MM.1S (cell line): ENCODE measurements around the gene CDKN2B-AS1.

ENCODE experiments used
- DNase-seq: peaks from one replicate; pipeline ENCODE4 v3.0.0-alpha.2; 2015
- H2AFZ ChIP-seq: fragments of 300-600 bp; sonication (generic); 2 replicates; pipeline ENCODE4 v1.6.0; 2016; ENCODE audit warnings: antibody characterized with exemption, low read length
- H3F3A ChIP-seq: fragments of 300-600 bp; sonication (generic); 2 replicates; pipeline ENCODE4 v1.6.1; 2016; ENCODE audit warnings: mild to moderate bottlenecking, antibody characterized with exemption, low read length, moderate library complexity, mixed read lengths; ENCODE audit not compliant: insufficient read depth
- H3K27ac ChIP-seq: fragments of 300-600 bp; sonication (generic); 2 replicates; pipeline ENCODE4 v1.5.1; 2016; ENCODE audit warnings: mild to moderate bottlenecking, low read length
- H3K27me3 ChIP-seq: fragments of 300-600 bp; sonication (generic); replicated peaks from 2 replicates; pipeline ENCODE4 v1.6.0; 2016; ENCODE audit warnings: low read length; ENCODE audit not compliant: insufficient read depth
- H3K36me3 ChIP-seq: fragments of 300-600 bp; sonication (generic); replicated peaks from 2 replicates; pipeline ENCODE4 v1.6.1; 2016; ENCODE audit warnings: mild to moderate bottlenecking, low read length, mixed read lengths; ENCODE audit not compliant: insufficient read depth
- H3K4me1 ChIP-seq: fragments of 300-600 bp; sonication (generic); 2 replicates; pipeline ENCODE4 v1.6.1; 2016; ENCODE audit warnings: low read length, mixed read lengths
- H3K4me2 ChIP-seq: fragments of 300-600 bp; sonication (generic); 2 replicates; pipeline ENCODE4 v1.6.0; 2016; ENCODE audit warnings: low read depth, low read length
- H3K4me3 ChIP-seq: fragments of 300-600 bp; sonication (generic); 2 replicates; pipeline ENCODE4 v1.5.1; 2016; ENCODE audit warnings: low read length, mixed read lengths
- H3K79me2 ChIP-seq: fragments of 300-600 bp; sonication (generic); 2 replicates; pipeline ENCODE4 v1.6.1; 2016; ENCODE audit warnings: mixed run types, low read length, mixed read lengths
- H3K9ac ChIP-seq: fragments of 300-600 bp; sonication (generic); 2 replicates; pipeline ENCODE4 v1.6.1; 2016; ENCODE audit warnings: low read length, mixed read lengths
- H3K9me2 ChIP-seq: fragments of 300-600 bp; sonication (generic); replicated peaks from 2 replicates; pipeline ENCODE4 v1.6.1; 2016; ENCODE audit warnings: mild to moderate bottlenecking, low read length, mixed read lengths; ENCODE audit not compliant: insufficient read depth
- H3K9me3 ChIP-seq: fragments of 300-600 bp; sonication (generic); replicated peaks from 2 replicates; pipeline ENCODE4 v1.6.1; 2016; ENCODE audit warnings: mild to moderate bottlenecking, low read length, mixed read lengths; ENCODE audit not compliant: insufficient read depth
- H4K20me1 ChIP-seq: fragments of 300-600 bp; sonication (generic); 2 replicates; pipeline ENCODE4 v1.6.1; 2016; ENCODE audit warnings: mild to moderate bottlenecking, low read length, moderate library complexity, mixed read lengths; ENCODE audit not compliant: insufficient read depth
- EZH2 ChIP-seq: fragments of 300-600 bp; sonication (generic); optimal IDR thresholded peaks from 2 replicates; pipeline ENCODE3; 2017; ENCODE audit warnings: low read depth, mild to moderate bottlenecking, antibody characterized with exemption, low read length, mixed read lengths
- EZH2phosphoT487 ChIP-seq: fragments of 300-600 bp; sonication (generic); IDR thresholded peaks from 2 replicates; pipeline ENCODE4 v1.6.1; 2018; ENCODE audit warnings: antibody characterized with exemption, low read length
- TF ChIP-seq, protein P1 (sequence below): fragments of 300-600 bp; sonication (generic); IDR thresholded peaks from 2 replicates; pipeline ENCODE4 v1.5.1; 2016; ENCODE audit warnings: antibody characterized with exemption, low read length, mixed read lengths

Gene CDKN2B-AS1

DNA sequence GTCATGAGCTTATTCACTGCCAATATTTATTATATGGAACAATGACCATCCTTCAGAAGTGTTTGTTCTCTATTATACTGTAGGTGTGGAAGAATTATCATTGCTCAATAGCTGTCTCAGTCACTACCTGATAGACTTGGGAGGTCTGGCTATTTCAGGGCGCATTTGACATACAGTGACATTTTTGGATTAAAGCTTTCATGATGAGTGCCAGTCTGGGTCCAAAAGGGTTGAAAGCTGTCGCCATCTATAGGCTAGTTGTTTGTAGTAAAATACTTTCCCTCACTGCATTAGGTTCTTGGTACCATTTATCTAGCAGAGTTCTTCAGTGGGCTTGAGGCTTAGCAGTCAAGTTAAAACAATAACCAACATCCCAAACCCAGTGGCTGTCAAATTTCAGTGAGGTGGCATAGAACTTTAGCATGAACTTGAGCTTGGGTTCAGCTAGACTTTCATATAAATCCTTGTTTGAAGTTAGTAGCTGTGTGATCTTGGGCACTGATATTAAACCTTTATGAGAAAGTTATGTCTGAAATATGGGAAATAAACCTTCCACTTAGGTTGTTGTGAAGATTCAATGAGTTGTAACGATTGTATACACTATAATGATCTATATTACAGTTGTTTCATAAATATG, 125.0 kb downstream of the CDKN2B-AS1 start:
- H3K9me2 ChIP-seq = no peaks in the 10 kb centered on the region
- H3K79me2 ChIP-seq = no peaks in the 10 kb centered on the region
- H3K36me3 ChIP-seq = no peaks in the 10 kb centered on the region
- no peak overlapping the region for H3K9ac ChIP-seq
- TF ChIP-seq EZH2 = no peak
- TF ChIP-seq, protein P1, sequence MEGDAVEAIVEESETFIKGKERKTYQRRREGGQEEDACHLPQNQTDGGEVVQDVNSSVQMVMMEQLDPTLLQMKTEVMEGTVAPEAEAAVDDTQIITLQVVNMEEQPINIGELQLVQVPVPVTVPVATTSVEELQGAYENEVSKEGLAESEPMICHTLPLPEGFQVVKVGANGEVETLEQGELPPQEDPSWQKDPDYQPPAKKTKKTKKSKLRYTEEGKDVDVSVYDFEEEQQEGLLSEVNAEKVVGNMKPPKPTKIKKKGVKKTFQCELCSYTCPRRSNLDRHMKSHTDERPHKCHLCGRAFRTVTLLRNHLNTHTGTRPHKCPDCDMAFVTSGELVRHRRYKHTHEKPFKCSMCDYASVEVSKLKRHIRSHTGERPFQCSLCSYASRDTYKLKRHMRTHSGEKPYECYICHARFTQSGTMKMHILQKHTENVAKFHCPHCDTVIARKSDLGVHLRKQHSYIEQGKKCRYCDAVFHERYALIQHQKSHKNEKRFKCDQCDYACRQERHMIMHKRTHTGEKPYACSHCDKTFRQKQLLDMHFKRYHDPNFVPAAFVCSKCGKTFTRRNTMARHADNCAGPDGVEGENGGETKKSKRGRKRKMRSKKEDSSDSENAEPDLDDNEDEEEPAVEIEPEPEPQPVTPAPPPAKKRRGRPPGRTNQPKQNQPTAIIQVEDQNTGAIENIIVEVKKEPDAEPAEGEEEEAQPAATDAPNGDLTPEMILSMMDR = peak; percentile 49
- H3K4me2 ChIP-seq = no peak overlapping the region
- H4K20me1 ChIP-seq = no peaks in the 10 kb centered on the region
- peak; percentile 43 for DNase-seq
- H3F3A ChIP-seq = no peaks in the 10 kb centered on the region
- no peaks in the 10 kb centered on the region for H3K27me3 ChIP-seq
- no peak overlapping the region for H2AFZ ChIP-seq
- no peak overlapping the region for H3K4me3 ChIP-seq
- H3K4me1 ChIP-seq = no peaks in the 10 kb centered on the region
- H3K9me3 ChIP-seq = no peaks in the 10 kb centered on the region
- no peak overlapping the region for H3K27ac ChIP-seq

DNA sequence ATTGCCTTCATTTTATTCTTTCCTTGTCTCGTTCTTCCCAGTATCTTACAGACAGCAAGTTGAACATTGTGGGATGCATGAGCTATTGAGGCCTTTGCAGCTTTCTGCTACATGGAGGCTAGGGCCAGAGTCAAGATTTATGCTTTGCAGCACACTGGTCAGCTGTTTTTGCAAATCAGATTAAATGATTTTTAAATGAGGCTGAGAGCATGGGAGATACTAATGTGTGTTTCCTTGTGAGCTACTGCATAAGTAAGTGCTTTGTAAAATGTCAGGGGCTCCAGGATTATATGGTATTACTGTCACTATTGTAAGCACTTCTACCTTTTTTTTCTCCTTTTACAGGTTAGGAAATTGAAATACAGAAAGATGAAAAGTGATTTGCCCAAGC, 125.6 kb downstream of the CDKN2B-AS1 start:
- no peak overlapping the region for H3K4me3 ChIP-seq
- H3K79me2 ChIP-seq = no peaks in the 10 kb centered on the region
- no peaks in the 10 kb centered on the region for H3F3A ChIP-seq
- no peak for DNase-seq
- H3K27me3 ChIP-seq = no peaks in the 10 kb centered on the region
- H3K4me1 ChIP-seq = no peaks in the 10 kb centered on the region
- no peak overlapping the region for H3K4me2 ChIP-seq
- TF ChIP-seq EZH2phosphoT487 (no peak), EZH2 (no peak)
- TF ChIP-seq, protein P1 = no peak
- H3K9me2 ChIP-seq = no peaks in the 10 kb centered on the region
- no peak overlapping the region for H2AFZ ChIP-seq
- no peaks in the 10 kb centered on the region for H4K20me1 ChIP-seq
- no peak overlapping the region for H3K27ac ChIP-seq
- no peaks in the 10 kb centered on the region for H3K36me3 ChIP-seq
- H3K9me3 ChIP-seq = no peaks in the 10 kb centered on the region
- no peak overlapping the region for H3K9ac ChIP-seq

DNA sequence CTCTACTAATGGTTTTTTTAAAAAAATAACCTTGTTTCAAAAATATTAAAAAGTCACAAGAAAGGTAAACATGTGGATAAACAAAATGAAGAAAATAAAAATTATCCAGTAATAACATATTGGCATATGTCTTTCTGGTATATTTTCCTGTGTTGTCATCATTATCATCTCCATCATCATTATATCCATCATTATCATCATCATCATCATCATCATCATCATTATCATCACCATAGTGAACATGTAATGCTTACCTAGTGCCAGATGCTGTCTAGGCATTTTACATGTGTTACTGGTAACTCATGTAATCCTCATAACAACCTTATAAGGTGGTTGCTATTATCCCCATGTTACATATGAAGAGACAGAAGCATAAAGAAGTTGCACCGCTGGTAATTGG, 126.0 kb downstream of the CDKN2B-AS1 start:
- no peaks in the 10 kb centered on the region for H3K36me3 ChIP-seq
- no peaks in the 10 kb centered on the region for H3K4me1 ChIP-seq
- no peak overlapping the region for H3K9ac ChIP-seq
- no peak for DNase-seq
- no peak overlapping the region for H2AFZ ChIP-seq
- no peaks in the 10 kb centered on the region for H4K20me1 ChIP-seq
- no peak overlapping the region for H3K27ac ChIP-seq
- H3K79me2 ChIP-seq = no peaks in the 10 kb centered on the region
- no peaks in the 10 kb centered on the region for H3K9me3 ChIP-seq
- H3K9me2 ChIP-seq = no peaks in the 10 kb centered on the region
- no peaks in the 10 kb centered on the region for H3K27me3 ChIP-seq
- H3K4me2 ChIP-seq = no peak overlapping the region
- H3K4me3 ChIP-seq = no peak overlapping the region
- TF ChIP-seq EZH2 (no peak), EZH2phosphoT487 (no peak)
- TF ChIP-seq, protein P1 = no peak
- no peaks in the 10 kb centered on the region for H3F3A ChIP-seq
